ENCODE results near the gene SPEN.
"Not testable (repeated sequence)": the region's sequence is repeated elsewhere in the genome, so short reads cannot be mapped to it uniquely, and the experiment has no call there.

The SPEN gene

DNA sequence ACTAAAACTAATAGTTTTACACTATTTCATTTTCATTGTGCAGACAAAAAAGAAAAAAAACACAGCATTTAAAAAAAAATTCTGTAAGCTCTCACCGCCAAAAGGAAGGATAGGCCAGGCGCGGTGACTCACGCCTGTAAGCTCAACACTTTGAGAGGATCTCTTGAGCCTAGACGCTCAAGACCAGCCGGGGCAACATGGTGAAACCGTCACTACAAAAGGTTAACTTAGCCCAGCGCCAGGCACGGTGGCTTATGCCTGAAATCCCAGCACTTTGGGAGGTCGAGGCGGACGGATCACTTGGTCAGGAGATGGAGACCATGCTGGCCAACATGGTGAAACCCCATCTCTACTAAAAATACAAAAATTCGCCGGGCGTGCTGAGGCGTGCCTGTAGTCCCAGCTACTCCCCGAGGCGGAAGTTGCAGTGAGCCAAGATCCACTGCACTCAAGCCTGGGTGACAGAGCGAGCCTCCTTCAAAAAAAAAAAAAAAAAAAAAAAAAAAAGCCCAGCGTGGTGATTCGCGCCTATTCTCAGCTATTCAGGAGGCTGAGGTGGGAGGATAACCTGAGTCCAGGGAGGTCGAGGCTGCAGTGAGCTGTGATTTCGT lies 14.3 kb upstream of the SPEN start:
- DNase-seq (ENCODE audit: low read depth in 2 of 2, low spot score in 1 of 2): no peak

DNA sequence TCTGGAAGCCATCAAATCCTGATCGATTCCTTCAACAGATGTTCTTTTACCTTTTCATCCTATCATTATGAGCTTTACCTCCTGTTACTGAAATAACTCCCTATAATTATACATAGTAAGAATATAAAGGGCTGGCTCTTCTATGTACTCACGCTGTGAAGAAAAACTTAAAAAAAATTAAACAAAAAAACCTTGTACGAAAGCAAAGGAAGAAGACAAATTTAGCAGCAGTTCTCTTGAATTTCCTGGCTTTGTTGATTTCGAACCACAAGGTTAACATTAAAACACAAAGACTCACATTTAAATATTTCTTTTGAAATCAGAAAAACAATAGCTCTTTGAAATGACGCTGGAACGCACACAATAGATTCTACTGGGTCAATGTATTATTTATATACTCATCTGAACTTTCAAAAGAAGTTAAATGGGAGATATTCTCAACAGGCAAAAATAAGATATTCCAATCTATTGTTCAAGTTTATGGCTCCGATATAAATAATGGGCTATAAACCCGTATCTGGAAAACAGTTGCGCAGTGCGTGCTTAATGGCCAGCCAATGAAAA lies 13.6 kb upstream of the SPEN start:
- no peak for DNase-seq (ENCODE audit: low read depth in 2 of 2, low spot score in 1 of 2)

DNA sequence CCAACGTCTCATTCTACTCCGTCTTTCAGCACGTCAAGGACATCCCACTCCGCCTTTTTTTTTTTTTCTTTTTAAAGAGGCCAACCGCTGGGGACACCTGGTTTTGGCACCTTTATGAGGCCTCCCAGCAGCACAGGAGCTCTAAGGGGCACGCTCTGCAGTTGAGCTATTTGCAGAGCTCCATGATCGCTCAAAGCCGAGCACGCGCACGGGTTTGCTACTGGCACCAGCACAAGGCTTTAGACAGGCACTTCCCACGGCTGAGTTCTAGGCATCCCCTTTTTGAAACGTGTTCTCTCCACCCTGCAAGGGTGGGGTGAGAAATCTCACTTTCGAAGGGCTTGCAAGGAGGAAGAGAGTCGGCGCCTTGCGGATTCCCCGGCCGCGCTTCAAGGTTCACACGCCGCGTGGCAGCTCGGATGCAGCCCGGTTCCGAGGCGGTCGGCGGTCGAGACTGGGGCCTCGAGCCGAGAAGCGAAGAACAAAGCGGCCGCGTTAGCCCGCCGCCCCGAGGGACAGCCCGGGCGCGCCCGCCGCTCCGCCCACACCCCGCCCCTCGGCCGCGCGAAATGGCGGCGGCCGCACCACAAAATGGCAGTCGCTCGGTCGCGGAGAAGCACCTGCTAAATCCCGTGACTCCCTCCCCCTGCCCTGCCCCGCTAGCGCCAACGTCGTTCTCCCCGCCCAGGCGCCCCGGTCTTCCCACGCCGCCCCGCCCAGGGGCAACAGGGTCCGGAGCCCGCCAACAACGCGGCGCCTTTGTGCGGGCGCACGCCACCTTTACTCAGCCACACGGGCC lies 12.9 kb upstream of the SPEN start:
- DNase-seq (ENCODE audit: low read depth in 2 of 2, low spot score in 1 of 2): peak; percentile 77 to 78

DNA sequence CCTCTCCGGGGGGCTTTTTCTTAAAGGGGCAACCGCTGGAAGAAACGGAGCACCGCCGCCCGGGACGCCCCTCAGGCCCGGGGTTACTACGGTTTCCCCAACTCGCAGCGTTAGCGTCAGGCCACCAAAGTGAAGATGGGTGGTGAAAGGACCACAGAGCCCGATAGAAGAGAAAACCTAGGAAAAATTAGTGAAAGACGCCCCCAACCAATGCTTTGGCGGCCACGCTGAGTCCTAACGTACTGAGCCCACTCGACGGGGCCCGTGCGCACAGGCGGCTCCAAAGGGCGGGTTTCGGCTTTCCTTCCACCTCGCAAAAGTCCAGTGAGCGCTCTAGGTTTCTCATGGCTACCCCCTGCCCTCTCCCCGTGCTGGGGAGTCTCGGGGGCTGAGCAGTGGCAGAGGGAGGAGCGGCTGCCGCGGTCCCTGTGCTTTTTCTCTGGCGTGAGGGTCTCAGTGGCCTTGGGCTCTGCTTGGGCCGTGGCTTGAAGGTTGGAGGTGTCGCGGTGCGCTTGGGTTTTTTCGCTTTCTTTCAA lies 12.2 kb upstream of the SPEN start:
- no peak for DNase-seq (ENCODE audit: low read depth in 2 of 2, low spot score in 1 of 2)

DNA sequence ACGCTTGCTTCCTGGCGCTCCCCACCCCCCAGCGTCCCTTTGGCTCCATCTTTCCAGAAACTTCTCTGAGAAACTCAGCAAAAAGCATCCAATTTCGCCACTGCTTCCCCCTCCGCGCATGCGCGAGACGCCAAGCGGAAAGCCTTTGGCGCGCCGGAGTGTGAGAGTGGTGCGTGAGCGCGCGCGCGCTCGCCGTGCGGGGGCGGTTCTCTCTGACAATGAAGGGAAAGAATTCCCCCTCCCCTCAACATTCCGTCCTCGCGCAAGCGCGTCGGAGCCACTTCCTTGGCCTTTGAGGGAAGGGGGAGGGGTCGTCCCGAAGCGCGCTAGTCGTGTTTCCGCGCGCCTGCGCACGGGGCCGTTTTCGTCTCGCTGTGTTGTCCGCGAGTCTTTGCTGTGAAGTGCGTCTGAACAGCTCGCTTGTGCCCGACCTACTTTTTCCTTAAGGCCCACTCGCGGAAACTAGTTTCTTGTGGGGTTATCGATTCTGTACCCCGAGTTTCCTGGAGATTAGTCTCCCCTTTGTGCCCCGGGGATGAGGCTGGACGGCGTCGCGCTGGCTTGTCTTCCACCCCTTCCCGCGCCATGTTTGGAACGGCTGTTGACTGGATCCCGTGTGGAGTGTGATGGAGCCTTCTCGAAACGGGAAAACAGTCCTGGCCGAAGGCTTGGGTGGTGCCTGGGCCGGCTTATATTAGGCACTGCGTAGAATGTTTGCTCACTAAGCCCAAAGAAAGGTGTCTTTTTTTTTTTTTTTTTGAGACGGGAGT lies 11.6 kb upstream of the SPEN start:
- DNase-seq (ENCODE audit: low read depth in 2 of 2, low spot score in 1 of 2): peak; percentile 94 to 98

DNA sequence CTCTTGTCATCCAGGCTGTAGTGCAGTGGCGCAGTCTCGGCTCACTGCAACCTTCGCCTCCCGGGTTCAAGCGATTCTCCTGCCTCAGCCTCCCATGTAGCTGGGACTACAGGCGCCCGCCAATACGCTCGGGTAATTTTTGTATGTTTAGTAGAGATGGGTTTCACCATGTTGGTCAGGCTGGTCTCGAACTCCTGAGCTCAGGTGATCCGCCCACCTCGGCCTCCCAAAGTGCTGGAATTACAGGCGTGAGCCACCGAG lies 11.1 kb upstream of the SPEN start:
- DNase-seq (ENCODE audit: low read depth in 2 of 2, low spot score in 1 of 2): not testable (repeated sequence)

DNA sequence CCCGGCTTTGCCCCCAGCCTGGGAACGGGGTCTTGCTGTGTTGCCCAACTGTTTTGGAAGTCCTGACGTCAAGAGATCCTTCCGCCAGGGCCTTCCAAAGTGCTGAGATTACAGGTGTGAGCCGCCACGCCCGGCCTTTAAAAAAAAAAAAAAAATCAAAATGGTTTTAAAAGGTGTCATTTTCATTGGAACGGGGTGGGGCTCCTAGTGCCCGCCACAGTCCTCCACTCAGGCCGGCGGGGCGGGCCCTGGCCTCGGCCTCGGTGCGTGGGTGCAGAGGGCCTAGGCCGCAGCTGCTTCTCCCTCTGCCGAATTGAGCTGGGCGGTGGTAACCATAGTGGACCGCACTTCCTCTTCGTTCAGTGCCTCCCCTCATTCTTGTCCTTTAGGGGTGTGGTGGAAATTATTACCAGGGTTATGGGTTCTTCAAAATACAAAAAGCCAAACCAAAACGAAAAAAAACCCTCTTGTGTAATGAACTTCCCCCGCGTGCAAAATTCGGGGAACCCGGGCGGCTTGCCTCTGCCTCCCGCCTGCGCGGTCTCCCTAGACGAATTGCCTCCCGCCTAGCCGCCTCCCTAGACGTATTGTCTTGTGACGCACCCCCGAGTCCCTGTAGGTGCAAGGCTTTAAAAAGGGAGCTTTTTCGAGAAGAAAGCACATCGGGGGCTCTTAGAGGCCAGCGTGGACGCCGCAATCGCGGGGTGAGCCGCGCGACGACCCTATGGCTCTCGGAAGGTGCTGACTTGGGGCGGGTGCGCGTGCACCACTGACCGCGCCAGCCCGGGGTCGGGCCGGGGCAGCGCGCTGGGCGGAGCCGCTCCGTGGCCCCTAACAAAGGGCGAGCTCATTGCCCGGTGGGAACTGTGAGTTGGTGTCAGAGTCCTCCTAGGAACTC lies 10.5 kb upstream of the SPEN start:
- no peak for DNase-seq (ENCODE audit: low read depth in 2 of 2, low spot score in 1 of 2)

DNA sequence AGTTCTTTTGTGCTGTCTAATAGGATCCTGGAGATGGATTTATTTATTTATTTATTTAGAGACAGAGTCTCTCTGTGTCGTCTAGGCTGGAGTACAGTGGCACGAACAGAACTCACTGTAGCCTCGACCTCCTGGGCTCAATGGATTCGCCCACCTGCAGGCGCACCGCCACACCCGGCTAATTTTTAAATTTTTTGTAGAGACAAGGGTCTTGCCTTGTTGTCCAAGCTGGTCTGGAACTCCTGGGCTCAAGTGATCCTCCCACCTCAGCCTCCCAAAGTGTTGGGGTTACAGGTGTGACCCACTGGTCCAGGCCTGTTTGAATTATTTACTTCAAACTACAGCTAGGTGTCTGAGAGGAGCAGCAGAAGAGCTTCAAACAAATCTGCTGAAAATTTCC lies 9.6 kb upstream of the SPEN start:
- no peak for DNase-seq (ENCODE audit: low read depth in 2 of 2, low spot score in 1 of 2)

DNA sequence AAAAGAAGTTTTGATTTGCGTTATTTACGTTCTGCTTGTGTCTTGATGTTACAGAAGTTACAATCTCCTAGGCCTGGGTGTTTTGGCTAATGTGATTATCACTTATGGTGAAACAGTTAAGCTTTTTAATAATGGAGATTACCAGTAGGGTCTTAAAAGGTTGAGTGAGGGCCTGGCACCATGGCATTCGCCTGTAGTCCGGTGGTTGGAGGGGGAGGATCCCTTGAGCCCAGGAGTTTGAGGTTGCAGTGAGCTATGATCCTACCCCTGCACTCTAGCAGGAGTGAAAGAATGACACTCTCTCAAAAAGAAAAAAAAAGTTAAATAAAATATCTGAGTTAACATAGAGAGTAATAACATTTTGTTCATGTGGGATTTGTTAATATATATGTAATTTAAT lies 8.8 kb upstream of the SPEN start:
- no peak for DNase-seq (ENCODE audit: low read depth in 2 of 2, low spot score in 1 of 2)

DNA sequence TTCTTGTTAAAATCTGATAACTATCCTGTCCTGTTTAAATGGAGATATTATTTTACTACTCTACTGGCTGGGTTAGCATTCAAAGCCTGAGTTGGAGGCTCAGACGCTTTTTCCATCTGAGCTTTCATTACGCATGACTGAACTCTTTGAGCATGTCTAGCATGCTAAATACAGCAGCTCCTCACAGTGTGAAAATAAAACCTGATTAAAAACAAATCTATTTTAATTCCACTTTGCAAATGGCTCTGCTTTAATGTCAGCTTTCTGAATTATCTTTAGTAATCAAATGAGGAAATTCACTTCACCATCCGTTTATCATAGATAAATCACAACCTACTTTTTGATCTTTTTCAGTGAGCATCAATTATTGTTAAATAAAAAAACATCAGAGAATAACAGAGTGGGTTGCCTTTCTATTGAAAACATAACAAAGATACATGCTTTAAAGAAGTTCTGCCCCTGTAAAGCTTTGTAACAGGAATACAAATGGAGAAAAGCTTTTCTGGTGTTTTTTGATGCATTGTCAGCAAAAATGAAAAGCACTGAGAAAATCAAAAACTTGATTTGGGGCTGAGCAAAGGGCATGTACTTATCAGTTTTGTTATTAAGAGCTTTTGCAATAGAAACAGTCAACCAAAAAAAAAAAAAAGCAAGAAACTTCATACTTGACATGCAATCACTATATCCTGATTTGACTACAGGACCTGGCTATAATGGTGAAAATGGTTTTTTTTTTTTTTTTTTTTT lies 3.5 kb upstream of the SPEN start:
- DNase-seq (ENCODE audit: low read depth in 2 of 2, low spot score in 1 of 2): no peak

DNA sequence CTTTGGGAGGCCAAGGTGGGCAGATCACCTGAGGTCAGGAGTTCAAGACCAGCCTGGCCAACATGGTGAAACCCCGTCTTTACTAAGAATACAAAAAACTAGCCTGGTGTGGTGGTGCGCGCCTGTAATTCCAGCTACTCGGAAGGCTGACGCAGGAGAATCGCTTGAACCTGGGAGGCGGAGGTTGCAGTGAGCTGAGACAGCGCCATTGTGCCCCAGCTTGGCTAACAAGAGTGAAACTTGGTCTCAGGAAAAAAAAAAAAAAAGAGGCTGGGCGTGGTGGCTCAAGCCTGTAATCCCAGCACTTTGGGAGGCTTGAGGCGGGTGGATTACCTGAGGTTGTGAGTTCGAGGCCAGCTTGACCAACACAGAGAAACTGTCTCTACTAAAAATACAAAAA lies 1.5 kb upstream of the SPEN start:
- not testable (repeated sequence) for DNase-seq (ENCODE audit: low read depth in 2 of 2, low spot score in 1 of 2)

DNA sequence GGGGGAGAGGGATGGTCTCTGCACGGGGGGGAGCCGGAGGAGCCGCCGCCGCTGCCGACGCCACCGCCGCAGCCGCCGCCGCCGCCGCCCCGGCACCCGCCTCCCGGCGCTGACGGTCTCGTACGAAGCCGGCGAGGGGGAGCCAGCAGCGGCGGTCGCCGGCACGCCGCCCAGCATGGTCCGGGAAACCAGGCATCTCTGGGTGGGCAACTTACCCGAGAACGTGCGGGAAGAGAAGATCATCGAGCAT lies 311 bp downstream of the SPEN start:
- DNase-seq (ENCODE audit: low read depth in 2 of 2, low spot score in 1 of 2): no peak

DNA sequence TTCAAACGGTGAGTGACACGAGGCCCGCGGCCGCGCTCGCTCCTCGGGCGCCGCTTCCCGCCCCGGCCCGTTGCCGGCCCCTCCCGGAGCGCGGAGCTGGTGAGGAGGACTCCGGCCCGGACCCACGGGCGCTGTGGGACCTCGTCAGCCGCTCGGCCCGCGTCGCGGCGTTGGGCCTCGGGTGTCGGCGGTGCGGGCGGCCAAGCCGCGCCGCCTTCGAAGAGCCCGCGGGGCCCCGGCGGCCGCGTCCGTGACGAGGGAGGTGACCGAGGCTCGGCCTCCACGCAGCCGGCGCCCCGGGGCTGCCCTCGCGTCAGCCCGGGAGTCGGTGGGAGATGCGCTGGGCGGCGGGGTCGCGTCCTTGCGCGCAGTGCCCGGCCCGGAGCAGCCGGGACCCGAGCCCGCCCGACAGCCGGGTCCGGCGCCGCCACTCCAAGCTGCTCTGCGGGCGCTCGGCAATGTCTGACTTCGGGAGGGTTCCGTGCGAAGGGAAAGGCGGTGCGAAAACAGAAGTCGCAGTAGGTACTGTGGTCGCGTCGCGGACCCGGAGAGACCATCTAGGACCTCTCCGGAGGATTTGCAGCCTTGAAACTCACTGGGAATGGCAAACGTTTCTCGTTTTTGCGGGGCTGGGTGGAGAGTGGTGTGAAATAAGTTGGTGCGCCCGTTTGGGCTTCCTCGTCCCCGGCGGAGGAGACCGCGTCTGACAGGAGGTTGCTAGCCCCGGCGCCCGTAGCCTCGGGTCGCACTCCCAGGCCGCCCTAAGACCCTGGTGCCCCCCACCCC lies 829 bp downstream of the SPEN start:
- DNase-seq (ENCODE audit: low read depth in 2 of 2, low spot score in 1 of 2): no peak

DNA sequence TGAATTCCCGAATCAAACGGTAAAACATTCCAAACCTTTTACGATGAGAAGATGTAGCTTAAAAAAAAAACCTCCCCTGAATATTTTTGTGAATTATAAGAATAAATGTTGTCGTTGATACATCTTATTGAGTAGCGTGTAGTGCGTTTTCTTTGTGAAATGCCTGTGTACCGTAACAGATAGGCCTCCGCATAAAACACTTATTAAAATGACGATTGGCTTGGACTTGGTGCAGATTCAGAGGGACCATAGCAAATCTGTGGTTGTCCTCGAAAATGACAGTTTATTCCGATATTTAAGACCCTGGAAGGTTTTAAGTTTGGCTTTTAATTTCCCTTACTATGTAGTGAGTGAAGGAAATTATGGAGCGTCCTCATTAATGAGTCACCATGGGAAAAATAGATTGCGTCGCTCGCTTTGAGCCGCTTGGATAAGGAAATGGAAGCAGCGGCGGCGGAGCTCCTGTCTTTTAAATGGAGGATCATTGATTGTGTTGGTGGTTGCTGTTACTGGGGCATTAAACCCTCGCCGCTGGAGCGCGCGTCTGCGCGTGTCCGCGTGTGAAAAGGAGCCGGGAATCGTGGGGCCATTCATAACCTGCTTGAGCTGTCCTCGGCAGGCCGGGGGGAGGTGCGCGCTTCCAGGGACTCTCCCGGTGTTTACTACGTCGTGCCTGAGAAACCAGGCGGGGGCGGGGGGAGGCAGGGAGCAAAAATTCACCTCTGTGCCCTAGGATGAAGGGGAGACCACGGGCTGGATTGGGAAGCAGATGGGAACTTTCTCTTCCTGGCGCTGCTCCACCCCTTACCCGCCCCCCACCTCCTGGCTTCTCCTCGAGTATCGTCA lies 1.6 kb downstream of the SPEN start:
- DNase-seq (ENCODE audit: low read depth in 2 of 2, low spot score in 1 of 2): no peak

DNA sequence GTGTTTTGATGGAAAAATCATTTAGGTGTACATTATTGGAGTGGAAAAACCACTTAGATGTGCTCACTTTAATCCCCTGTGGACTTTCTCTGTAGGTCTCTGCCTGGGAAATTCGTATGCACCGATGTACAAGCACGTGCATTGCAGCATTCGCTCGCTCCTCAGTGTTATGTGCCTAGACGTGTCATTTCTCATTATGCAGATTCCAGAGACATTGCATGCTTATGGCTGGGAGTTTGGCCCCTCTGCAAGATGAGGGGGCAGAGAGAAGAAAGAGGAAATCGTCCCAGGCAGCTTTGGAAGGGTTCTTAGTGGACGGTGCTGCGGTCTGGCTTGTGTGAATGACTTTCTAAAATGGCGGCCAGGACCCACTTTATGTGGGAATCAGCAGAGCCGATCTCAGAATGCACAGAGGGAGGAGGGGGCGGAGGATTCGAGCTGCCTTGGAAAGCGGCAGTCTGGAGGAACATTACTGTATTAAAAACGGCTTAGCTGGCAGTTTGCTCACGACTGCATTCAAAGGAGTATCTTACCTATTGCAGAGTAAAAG lies 2.3 kb downstream of the SPEN start:
- DNase-seq (ENCODE audit: low read depth in 2 of 2, low spot score in 1 of 2): no peak

DNA sequence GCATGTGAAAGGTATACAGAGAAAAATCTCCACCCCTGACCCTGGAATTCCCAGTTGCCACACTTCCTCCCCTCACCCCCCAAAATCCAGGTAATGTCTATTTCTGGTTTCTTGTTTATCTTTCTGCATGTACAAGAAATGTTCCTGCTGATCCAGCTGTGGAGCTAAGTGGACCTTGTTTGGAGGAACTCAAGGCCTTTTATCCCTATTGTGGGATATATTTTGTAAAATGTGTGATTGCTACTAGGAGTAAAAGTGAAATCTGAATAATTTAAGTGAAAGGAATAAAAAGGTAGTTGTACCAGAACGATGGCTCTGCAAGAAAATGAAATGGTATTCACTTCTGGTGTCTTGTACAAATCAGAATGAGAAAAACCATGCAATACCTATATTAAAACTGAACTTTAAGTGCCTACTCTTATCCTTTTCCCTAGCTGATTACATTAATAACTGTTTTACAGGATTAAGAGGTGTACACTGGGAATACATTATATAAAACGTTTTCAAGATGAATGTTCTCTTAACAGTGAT lies 3.0 kb downstream of the SPEN start:
- no peak for DNase-seq (ENCODE audit: low read depth in 2 of 2, low spot score in 1 of 2)

DNA sequence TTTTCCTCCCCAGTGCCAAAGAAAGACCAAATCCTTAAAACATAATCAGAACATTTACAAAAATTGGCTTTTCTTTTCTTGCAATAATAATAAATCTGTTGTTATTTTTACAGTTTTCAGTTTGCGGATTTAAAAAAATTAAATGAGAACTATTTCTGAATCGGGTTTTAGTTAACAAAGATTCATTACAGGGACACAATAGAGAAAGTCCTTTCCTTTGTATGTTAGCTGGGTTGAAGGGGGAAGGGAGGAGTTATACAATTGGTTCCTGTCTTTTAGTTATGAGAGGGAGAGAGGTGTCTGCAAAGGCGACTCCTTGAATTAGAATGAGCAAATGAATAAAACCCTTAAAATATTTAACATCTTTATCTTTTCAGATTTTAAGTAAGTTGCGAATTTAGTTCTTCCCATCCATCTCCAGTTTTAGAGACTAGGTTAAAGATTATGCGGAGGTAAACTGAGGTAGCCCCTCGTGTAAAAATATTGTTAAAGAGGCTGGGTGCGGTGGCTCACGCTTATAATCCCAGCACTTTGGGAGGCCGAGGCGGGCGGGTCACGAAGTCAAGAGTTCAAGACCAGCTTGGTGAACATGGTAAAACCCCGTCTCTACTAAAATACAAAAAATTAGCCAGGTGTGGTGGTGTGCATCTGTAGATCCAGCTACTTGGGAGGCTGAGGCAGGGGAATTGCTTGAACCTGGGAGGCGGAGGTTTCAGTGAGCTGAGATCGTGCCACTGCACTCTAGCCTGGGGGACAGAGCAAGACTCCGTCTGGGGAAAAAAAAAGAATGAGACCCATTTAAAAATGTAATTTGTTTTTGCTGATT lies 3.9 kb downstream of the SPEN start:
- DNase-seq (ENCODE audit: low read depth in 2 of 2, low spot score in 1 of 2): no peak
